ENCODE data around the gene COA8. TPM values are rescaled to one million over a fixed set of nuclear protein-coding genes. Genes with fewer than 3 reads are reported as not detected.

Gene COA8
- total and polyA plus RNA-seq, 2 of the 8 experiments (the other 6 are each of a cell fraction or from before 2014, with no cell fraction given), result 7.1 to 35.5 TPM

Small RNA genes lying within 50 kb of the gene (small RNA-seq; reads per million reads assigned to genes)
- gene RNU4-68P (ENCODE audit: insufficient read depth), result not detected
- not detected for gene RNU7-160P (ENCODE audit: insufficient read depth)

Other genes starting within 250 kb of the COA8 start
- gene EIF5, start 228.7 kb upstream of the COA8 start, total RNA-seq (2021; fragmentation: NEBNext Ultra II Directional; extraction: Animal tissue kit (Norgen Biotek cat#: 25700)), result 323 and 328 TPM in 2 replicates
- 179 and 184 TPM in 2 replicates for gene EIF5, start 228.7 kb upstream of the COA8 start, polyA plus RNA-seq (2011; rRNA removed)
- gene MARK3, start 177.5 kb upstream of the COA8 start, total RNA-seq (2021; fragmentation: NEBNext Ultra II Directional; extraction: Animal tissue kit (Norgen Biotek cat#: 25700)), result 76.6 and 76.9 TPM in 2 replicates
- 37.6 and 39.4 TPM in 2 replicates for gene MARK3, start 177.5 kb upstream of the COA8 start, polyA plus RNA-seq (2011; rRNA removed)
- gene CKB, start 40.1 kb upstream of the COA8 start, total RNA-seq (2021; fragmentation: NEBNext Ultra II Directional; extraction: Animal tissue kit (Norgen Biotek cat#: 25700)), result 538 and 572 TPM in 2 replicates
- gene CKB, start 40.1 kb upstream of the COA8 start, polyA plus RNA-seq (2011; rRNA removed), result 950 and 1,969 TPM in 2 replicates
- 15.1 and 15.8 TPM in 2 replicates for gene TRMT61A, start 33.8 kb upstream of the COA8 start, total RNA-seq (2021; fragmentation: NEBNext Ultra II Directional; extraction: Animal tissue kit (Norgen Biotek cat#: 25700))
- 19.0 and 29.7 TPM in 2 replicates for gene TRMT61A, start 33.8 kb upstream of the COA8 start, polyA plus RNA-seq (2011; rRNA removed)
- gene BAG5, start 303 bp upstream of the COA8 start, total RNA-seq (2021; fragmentation: NEBNext Ultra II Directional; extraction: Animal tissue kit (Norgen Biotek cat#: 25700)), result 29.2 and 29.5 TPM in 2 replicates
- 5.9 and 7.4 TPM in 2 replicates for gene BAG5, start 303 bp upstream of the COA8 start, polyA plus RNA-seq (2011; rRNA removed)
- 130 and 134 TPM in 2 replicates for gene KLC1, start 66.3 kb downstream of the COA8 start, total RNA-seq (2021; fragmentation: NEBNext Ultra II Directional; extraction: Animal tissue kit (Norgen Biotek cat#: 25700))
- gene KLC1, start 66.3 kb downstream of the COA8 start, polyA plus RNA-seq (2011; rRNA removed), result 84.6 and 123 TPM in 2 replicates
- 41.7 and 41.8 TPM in 2 replicates for gene XRCC3, start 152.5 kb downstream of the COA8 start, total RNA-seq (2021; fragmentation: NEBNext Ultra II Directional; extraction: Animal tissue kit (Norgen Biotek cat#: 25700))
- 36.9 and 51.2 TPM in 2 replicates for gene XRCC3, start 152.5 kb downstream of the COA8 start, polyA plus RNA-seq (2011; rRNA removed)
- 44.3 and 53.4 TPM in 2 replicates for gene ZFYVE21, start 152.8 kb downstream of the COA8 start, total RNA-seq (2021; fragmentation: NEBNext Ultra II Directional; extraction: Animal tissue kit (Norgen Biotek cat#: 25700))
- 127 and 143 TPM in 2 replicates for gene ZFYVE21, start 152.8 kb downstream of the COA8 start, polyA plus RNA-seq (2011; rRNA removed)

Measured in H1 (cell line).